SK-N-SH treated with all-trans-retinoic acid at 6 μM for 48 hours (cell line): ENCODE measurements around the gene PLA2G12B.

ENCODE experiments used
- ATAC-seq: fragments of 200-7000 bp; cut with Tn5 transposase; 3 replicates; pipeline ENCODE4 v1.9.1; 2020; ENCODE audit warnings: mild to moderate bottlenecking, moderate library complexity
- ESRRG ChIP-seq: fragments of 250-450 bp; sonication (Bioruptor Pico); IDR thresholded peaks from 2 replicates; pipeline ENCODE4 v1.6.1; 2021; ENCODE audit warnings: mild to moderate bottlenecking
- ISL1 ChIP-seq: fragments of 250-450 bp; sonication (Bioruptor Pico); IDR thresholded peaks from 2 replicates; pipeline ENCODE4 v2.1.2; 2022; ENCODE audit warnings: mild to moderate bottlenecking, moderate library complexity
- PPARA ChIP-seq: fragments of 250-450 bp; sonication (Bioruptor Pico); IDR thresholded peaks from 2 replicates; pipeline ENCODE4 v1.5.0; 2020; ENCODE audit warnings: mild to moderate bottlenecking, borderline replicate concordance
- RARB ChIP-seq: fragments of 250-450 bp; sonication (Bioruptor Pico); IDR thresholded peaks from 2 replicates; pipeline ENCODE4 v1.8.0; 2021; ENCODE audit warnings: mild to moderate bottlenecking, moderate library complexity
- SNAI2 ChIP-seq: fragments of 250-450 bp; sonication (Bioruptor Pico); IDR thresholded peaks from 2 replicates; pipeline ENCODE4 v1.5.0; 2020; ENCODE audit warnings: mild to moderate bottlenecking, moderate library complexity
- TCF4 ChIP-seq: fragments of 250-450 bp; sonication (Bioruptor Pico); IDR thresholded peaks from 2 replicates; pipeline ENCODE4 v1.8.0; 2021; ENCODE audit warnings: mild to moderate bottlenecking, moderate library complexity, borderline replicate concordance
- TOX ChIP-seq: fragments of 250-450 bp; sonication (Bioruptor Pico); IDR thresholded peaks from 2 replicates; pipeline ENCODE4 v1.8.0; 2021; ENCODE audit warnings: mild to moderate bottlenecking, moderate library complexity, borderline replicate concordance
- ZC3H10 ChIP-seq: fragments of 250-450 bp; sonication (Bioruptor Pico); IDR thresholded peaks from 2 replicates; pipeline ENCODE4 v1.5.1; 2021; ENCODE audit warnings: mild to moderate bottlenecking, moderate library complexity
- ZNF565 ChIP-seq: fragments of 450-650 bp; formaldehyde crosslinking; conservative IDR thresholded peaks from 2 replicates; pipeline ENCODE4 v1.5.0; 2020; ENCODE audit warnings: low read depth, mild to moderate bottlenecking, moderate library complexity
- ZNF70 ChIP-seq: fragments of 450-650 bp; formaldehyde crosslinking; IDR thresholded peaks from 2 replicates; pipeline ENCODE4 v1.5.0; 2020; ENCODE audit warnings: mild to moderate bottlenecking, moderate library complexity
- ZNF8 ChIP-seq: fragments of 450-650 bp; formaldehyde crosslinking; IDR thresholded peaks from 2 replicates; pipeline ENCODE4 v1.5.0; 2020; ENCODE audit warnings: mild to moderate bottlenecking, moderate library complexity
- TF ChIP-seq, protein P1 (sequence below): fragments of 250-450 bp; sonication (Bioruptor Pico); IDR thresholded peaks from 2 replicates; pipeline ENCODE4 v1.8.0; 2021; ENCODE audit warnings: low read depth, mild to moderate bottlenecking, moderate library complexity, borderline replicate concordance
- TF ChIP-seq, protein P2 (sequence below): fragments of 250-450 bp; sonication (Bioruptor Pico); IDR thresholded peaks from 2 replicates; pipeline ENCODE4 v1.5.1; 2020; ENCODE audit warnings: low read depth, mild to moderate bottlenecking, moderate library complexity
- TF ChIP-seq, protein P3 (sequence below): fragments of 250-450 bp; sonication (Bioruptor Pico); IDR thresholded peaks from 2 replicates; pipeline ENCODE4 v1.5.0; 2020; ENCODE audit warnings: mild to moderate bottlenecking, moderate library complexity

Gene PLA2G12B

GRCh38 chr10:72887043-72887442 lies 67.6 kb downstream of the PLA2G12B start:
- TF ChIP-seq ZC3H10 (CRISPR knock-in tag) (no peak), ZNF565 (CRISPR knock-in tag) (no peak)
- TF ChIP-seq, all 23 proteins: peak for 0
- ATAC-seq, result no peak

- ATAC-seq, result no peak
Measured at GRCh38 chr10:72886621-72887020, 68.0 kb downstream of the PLA2G12B start.

DNA sequence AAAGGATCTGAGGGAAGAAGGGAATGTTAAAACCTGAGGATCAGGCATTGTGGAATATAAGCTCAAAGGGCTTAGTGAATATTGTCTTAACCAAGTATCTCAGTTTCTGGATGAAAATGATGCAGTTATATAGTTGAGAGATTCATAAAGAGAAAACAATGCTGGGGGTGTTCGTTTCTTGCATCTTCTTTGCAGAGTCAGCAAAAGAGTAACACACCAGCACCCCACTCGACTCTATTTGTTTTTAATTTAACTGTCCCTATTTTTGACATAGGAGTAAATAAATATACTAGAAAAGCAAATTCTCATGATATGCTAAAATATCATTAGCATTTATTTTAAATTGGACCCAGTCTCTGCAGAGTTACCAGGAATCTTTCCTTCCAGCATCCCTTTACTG lies 68.7 kb downstream of the PLA2G12B start:
- ATAC-seq, result no peak
- TF ChIP-seq ZNF8 (CRISPR knock-in tag) (no peak), ZNF70 (no peak), TOX (CRISPR knock-in tag) (no peak), ESRRG (no peak), PPARA (no peak), ISL1 (CRISPR knock-in tag) (no peak), SNAI2 (CRISPR knock-in tag) (no peak), ZC3H10 (CRISPR knock-in tag) (no peak), RARB (CRISPR knock-in tag) (no peak)
- TF ChIP-seq, protein P1, sequence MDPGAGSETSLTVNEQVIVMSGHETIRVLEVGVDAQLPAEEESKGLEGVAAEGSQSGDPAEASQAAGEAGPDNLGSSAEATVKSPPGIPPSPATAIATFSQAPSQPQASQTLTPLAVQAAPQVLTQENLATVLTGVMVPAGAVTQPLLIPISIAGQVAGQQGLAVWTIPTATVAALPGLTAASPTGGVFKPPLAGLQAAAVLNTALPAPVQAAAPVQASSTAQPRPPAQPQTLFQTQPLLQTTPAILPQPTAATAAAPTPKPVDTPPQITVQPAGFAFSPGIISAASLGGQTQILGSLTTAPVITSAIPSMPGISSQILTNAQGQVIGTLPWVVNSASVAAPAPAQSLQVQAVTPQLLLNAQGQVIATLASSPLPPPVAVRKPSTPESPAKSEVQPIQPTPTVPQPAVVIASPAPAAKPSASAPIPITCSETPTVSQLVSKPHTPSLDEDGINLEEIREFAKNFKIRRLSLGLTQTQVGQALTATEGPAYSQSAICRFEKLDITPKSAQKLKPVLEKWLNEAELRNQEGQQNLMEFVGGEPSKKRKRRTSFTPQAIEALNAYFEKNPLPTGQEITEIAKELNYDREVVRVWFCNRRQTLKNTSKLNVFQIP (CRISPR knock-in tag), result no peak
- TF ChIP-seq, protein P2, sequence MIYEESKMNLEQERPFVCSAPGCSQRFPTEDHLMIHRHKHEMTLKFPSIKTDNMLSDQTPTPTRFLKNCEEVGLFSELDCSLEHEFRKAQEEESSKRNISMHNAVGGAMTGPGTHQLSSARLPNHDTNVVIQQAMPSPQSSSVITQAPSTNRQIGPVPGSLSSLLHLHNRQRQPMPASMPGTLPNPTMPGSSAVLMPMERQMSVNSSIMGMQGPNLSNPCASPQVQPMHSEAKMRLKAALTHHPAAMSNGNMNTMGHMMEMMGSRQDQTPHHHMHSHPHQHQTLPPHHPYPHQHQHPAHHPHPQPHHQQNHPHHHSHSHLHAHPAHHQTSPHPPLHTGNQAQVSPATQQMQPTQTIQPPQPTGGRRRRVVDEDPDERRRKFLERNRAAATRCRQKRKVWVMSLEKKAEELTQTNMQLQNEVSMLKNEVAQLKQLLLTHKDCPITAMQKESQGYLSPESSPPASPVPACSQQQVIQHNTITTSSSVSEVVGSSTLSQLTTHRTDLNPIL (CRISPR knock-in tag), result no peak
- TF ChIP-seq, protein P3, sequence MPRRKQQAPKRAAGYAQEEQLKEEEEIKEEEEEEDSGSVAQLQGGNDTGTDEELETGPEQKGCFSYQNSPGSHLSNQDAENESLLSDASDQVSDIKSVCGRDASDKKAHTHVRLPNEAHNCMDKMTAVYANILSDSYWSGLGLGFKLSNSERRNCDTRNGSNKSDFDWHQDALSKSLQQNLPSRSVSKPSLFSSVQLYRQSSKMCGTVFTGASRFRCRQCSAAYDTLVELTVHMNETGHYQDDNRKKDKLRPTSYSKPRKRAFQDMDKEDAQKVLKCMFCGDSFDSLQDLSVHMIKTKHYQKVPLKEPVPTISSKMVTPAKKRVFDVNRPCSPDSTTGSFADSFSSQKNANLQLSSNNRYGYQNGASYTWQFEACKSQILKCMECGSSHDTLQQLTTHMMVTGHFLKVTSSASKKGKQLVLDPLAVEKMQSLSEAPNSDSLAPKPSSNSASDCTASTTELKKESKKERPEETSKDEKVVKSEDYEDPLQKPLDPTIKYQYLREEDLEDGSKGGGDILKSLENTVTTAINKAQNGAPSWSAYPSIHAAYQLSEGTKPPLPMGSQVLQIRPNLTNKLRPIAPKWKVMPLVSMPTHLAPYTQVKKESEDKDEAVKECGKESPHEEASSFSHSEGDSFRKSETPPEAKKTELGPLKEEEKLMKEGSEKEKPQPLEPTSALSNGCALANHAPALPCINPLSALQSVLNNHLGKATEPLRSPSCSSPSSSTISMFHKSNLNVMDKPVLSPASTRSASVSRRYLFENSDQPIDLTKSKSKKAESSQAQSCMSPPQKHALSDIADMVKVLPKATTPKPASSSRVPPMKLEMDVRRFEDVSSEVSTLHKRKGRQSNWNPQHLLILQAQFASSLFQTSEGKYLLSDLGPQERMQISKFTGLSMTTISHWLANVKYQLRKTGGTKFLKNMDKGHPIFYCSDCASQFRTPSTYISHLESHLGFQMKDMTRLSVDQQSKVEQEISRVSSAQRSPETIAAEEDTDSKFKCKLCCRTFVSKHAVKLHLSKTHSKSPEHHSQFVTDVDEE, result no peak

More at GRCh38 chr10:72886621-72887020, 68.0 kb downstream of the PLA2G12B start:
- no peak for TF ChIP-seq ZNF70
- no peak for TF ChIP-seq TCF4 (CRISPR knock-in tag)
- TF ChIP-seq, protein P2 (CRISPR knock-in tag), result no peak
- no peak for TF ChIP-seq ESRRG
- no peak for TF ChIP-seq ISL1 (CRISPR knock-in tag)
- TF ChIP-seq TOX (CRISPR knock-in tag), result no peak
